Stimulated activated CD4-positive, alpha-beta T cell treated with anti-CD3 and anti-CD28 coated beads, Interleukin-15, amount 100 ng/mL, for 48 hours (primary cell): Measurements from ENCODE around the gene DGCR6L.
"Not testable (repeated sequence)": the region's sequence is repeated elsewhere in the genome, so short reads cannot be mapped to it uniquely, and the experiment has no call there.

ENCODE experiments used
- DNase-seq, 2 donors: peaks; one replicate each; pipeline ENCODE4 v3.0.0-alpha.2; 2020; ENCODE audit warnings: low read depth in 2 of 2

DGCR6L gene

DNA sequence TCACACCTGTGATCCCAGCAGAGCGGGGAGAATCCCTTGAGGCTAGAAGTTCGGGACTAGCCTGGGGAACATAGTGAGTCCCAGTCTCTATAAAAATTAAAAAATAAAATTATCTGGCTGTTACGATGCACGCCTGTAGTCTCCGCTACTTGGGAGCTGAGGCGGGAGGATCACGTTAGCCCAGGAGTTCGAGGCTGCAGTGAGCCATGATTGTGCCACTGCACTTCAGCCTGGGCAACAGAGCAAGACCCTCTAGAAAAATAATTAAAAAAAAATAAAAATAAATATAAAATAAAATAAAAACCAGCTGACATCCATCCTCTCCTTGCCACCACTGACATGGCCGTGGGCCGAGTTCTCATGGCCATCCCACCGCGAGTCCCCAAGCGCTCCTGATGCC, 44.0 kb downstream of the DGCR6L start:
- DNase-seq, result no peak

DNA sequence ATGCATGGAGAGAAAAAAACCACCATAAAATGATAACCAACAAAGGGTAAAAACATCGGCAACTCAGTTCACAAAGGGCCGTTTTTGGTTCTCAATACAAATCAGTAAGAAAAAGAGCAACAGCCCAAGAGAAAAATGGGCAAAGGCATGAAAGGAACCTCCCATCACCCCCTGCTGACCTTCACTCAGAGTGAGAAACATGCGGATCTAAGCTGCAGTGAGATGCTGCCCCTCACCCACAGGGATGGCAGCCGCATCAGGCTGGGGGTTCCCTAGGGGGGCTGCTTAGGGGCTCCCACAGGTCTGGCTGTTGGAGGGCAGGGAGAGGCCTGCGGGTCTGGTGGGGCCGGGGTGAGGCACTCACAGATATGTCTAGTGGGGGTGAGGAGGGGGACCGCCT, 44.5 kb downstream of the DGCR6L start:
- not testable (repeated sequence) for DNase-seq

DNA sequence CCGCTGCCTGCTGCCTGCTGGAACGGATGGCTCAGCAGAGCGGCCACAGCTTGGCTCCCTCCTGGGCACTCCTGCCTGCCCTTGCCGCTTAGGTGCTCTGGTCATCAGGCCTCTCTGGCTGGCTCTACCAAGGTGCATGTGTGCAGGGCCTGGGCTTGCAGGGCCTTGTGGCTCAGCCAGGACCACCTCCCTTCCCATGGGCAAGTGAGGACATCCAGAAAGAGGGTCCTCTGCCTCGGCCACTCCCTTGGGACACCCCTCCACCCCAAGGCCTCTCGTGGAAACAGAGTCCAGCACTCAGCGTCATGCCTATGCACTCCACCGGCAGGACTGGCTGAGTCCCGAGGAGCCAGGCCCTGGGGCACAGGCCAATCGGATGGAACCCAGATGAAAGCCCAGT, 45.5 kb downstream of the DGCR6L start:
- not testable (repeated sequence) for DNase-seq

DNA sequence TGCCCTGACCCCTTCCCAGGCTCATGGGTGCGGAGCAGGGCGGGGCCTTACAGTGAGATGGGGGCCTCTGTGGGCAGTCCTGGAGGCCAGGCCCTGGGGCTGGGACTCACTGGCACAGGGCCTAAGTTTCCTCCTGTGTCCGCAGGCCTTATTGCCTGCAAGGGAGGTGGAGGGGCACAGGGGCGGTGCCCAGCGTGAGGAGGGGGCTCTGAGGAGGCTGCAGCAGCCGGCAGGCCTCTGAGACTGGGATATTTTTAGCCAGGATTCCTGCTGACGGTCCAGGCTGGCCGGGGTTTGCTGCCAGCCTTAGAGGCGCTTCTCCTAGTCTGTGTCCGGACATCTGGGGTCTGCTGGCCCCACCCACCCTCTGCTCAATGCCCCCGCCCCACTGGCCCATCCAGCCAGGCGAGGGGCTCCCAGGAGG, 46.1 kb downstream of the DGCR6L start:
- DNase-seq, result no peak

DNA sequence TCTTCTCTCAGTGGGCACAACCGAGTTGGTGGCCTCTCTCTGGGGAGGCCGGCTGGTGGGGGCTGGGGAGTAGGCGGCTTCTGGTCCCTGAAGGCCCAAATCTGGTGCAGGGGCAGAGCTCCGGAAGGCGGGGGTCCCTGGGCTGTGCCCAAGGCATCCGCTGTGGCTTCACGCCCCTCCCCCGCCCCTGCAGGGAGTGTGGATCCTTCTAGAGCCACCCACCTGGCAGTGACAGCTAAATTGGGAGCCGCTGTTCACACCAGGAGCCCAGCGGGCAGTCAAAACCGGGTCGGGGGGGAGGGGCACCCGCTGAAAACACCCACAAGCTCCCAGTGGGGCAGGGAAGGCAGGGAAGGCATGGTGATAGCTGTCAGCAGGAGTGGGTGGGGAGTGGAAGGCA, 47.2 kb downstream of the DGCR6L start:
- DNase-seq, result no peak

DNA sequence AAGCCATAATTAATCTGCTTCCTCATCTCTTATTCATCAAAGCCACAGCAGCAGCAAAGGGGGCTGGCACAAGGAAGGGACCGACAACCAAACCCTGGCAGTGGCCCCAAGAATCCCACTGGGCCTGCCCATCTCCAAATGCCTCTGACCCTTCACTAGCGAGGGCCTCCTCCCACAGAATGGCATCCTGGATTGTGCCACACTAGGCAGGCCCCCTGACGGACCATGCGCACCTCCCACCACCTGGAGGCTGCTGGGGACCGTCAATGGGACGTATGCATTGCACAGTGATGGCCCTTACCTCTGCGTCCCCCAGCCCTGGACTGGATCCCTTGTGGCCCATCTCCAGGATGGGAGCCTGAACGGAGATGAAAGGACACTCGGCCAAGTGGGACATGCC, 47.7 kb downstream of the DGCR6L start:
- DNase-seq, result no peak

DNA sequence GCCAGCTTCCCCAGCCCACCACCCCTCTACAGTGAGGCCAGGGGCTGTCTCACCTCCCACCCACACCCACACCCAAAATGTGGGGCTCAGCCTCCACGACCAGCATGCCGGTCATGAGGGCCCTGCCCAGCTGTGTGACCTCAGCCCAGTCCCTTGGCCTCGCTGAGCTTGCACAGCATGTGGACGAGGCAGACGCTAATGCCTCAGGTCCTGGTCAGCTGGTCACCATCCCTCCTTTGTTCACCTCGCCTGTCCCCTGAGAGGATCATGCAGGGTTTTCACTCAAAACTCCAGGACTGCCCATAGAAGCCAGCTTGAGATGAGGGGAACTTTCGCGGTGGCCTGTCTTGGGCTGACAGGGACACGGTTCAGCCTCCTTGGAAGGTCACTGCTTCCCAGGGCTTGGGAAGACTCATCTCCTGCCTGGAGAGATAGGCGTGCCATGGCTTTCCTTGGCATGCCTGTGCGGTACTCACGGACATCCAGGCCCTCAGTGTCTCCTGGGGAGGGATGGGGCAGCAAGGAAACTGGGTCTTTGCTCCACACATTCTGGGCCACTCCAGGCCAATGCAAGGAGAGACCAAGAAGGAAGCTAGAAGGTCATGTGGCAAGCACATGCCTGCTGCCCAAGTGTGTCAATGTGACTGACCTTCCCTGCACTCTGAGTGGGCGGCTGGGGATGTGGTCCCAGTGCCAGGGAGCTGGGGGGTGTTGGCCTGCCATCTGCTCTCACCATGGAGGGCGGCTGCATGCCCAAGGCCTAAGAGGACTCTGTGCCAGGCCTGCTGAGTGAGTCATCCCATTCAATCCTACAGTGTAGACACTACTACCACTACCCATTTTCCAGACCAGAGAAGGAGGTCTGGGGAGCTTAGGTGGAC, 48.5 kb downstream of the DGCR6L start:
- DNase-seq, result no peak

DNA sequence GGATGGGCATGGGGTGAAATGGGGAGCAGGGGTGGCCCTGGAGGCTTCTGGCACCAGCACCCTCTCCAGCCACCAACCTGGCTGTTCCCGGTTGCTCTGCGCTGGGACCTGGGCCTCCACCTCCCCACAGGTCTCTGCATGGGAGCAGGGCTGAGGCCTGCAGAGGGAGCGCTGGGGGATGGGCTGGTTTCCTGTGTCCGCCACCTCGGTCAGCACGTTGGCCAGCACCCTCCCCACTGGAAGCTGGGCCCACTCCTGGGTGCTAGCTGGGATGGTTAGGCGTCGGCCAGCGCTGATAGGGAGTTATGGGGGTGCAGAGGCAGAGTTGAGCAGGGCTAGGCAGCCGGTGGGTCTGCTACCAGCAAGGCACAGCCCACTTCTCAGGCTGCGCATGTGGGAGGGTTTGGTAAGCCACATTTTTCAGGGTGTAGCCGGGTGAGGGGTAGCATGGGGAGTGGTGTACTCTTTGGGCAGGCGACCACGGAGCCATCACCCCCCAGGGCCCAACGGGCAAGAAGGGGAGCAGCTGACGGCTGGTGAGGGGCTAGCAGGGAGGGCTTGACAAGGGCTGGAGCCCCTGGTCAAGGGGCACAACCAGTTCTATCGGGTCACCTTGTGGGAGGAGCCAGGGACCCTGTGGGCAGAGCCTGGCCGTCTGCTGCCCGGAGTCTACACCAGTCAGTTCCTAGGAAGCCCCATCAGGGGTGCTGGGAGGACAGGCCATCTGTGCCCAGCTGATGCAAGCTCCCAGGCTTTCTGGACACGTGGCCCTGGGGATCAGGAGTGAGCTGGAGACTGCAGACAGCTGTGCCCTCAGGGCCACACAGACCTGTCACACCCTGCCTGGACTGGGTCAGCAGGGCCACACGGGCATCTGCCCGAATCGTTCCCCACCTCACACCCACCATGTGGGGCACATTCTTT, 49.4 kb downstream of the DGCR6L start:
- DNase-seq, result not testable (repeated sequence)

DNA sequence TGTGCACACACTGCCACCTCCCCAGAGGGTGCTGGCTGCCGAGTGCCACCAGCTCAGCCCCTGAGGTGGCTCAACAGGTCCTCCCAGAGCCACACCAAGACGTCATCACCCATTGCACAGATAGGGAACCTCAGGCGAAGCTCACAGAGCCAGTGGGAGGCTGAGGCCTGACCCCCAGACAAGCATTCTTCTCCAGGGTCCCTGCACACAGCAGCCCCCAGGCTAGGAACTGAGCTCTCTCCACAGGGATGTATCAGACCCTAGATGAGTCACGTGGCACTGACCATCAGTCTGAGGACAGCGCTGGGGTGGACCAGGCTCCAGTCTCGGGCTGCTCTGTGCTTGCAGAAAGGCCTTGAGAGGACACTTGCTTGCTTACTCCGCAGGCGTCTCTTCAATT, 50.2 kb downstream of the DGCR6L start:
- DNase-seq, result not testable (repeated sequence)

DNA sequence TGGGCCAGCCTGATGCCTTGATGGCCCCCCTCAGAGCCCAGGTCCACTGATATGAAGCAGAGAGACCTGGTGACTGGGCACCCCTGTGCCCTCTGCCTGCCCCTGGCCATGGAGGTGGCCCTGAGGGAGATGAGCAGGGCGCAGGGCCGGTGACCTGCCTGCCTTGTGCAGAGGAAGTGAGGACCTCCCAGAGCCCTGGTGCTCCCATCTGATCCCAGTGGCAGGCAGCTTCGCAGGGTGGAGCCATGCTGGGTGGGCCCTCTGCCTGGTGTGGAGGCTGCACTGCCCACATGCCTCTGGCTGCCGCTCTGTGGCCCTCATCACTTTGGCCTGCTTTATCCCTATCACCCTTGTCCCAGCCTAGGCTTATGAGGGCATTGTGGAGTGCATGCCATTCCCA, 50.7 kb downstream of the DGCR6L start:
- not testable (repeated sequence) for DNase-seq

DNA sequence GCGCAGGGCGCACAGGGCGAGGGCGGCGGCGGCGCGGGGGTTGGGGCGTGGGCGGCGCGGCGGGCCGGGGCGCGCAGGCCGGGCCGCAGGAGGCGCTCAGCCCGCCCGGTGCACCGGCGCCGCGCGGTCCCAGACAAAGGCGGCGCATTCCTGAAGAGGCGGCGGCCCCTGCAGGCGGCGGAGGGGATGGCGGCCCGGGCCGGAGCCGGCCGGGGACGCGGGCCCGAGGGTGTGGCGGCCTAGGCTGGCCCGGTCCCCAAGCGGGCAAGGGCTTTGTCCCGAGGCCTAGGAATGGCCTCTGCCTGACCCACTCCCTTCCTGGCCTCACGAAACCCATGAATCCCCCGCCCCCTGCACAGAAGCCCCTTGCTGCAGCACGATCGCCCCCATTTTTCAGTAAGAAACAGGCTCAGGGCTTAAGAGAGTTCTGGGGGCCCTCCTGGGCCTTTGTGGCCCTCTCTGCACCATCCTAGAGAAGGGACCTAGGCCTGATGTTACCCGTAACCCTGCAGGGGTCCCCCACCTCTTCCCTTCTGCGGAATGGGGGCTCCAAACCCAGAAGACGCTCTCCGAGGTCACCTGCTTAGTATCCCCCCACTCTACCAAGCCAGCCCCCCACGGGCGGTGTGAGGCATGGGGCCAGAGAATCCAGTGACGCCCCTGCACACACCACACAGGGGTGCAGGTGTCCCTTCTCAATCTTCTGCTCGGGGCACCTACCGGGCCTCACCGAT, 51.4 kb downstream of the DGCR6L start, which contains the start of gene RTN4R:
TSS of gene RTN4R (minus strand) at position 40 of the 734 bp plus-strand sequence. CDS start 226 bp downstream, outside the sequence.
- DNase-seq, result peak in 1 of 2 donors; percentile 42

DNA sequence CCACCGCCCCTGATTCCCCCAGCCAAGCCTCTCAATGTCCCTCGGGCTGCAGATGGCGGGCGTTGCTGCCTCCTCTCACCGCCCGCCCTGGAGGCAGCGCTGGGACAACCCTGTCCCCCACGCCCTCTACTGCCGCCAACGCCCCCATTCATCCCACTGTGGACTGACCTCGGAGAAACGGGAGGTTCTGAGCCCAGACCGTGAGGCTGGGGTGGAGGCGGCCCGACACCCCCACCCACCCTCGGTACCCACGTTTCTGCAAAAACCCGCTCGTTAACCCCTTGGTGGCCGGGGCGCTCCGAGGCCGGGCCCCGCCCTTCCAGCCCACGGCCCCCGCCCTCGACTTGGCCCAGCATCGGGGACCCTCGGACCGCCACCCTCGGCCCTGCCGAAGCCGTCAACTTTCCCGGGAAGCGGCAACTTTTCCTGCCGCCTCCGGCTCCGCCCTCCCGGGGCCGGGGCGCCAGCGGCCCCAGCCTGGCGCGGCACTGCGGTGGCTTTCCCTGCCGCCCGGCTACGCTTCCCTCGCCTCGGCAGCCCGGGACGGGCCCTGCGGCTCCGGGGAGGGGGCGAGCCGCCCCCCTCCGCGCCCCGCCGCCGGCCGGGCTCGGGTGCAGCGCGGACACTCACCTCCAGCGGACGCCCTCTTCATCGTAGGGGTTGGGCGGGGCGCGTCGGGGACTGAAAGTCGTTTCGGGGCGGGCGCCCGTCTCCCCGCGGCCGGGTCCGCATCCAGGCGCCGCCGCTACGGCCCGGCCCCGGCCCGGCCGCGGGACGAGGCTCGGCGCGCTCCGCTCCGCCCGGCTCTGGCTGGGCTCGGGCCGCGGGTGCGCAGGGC, 52.2 kb downstream of the DGCR6L start:
- no peak for DNase-seq

DNA sequence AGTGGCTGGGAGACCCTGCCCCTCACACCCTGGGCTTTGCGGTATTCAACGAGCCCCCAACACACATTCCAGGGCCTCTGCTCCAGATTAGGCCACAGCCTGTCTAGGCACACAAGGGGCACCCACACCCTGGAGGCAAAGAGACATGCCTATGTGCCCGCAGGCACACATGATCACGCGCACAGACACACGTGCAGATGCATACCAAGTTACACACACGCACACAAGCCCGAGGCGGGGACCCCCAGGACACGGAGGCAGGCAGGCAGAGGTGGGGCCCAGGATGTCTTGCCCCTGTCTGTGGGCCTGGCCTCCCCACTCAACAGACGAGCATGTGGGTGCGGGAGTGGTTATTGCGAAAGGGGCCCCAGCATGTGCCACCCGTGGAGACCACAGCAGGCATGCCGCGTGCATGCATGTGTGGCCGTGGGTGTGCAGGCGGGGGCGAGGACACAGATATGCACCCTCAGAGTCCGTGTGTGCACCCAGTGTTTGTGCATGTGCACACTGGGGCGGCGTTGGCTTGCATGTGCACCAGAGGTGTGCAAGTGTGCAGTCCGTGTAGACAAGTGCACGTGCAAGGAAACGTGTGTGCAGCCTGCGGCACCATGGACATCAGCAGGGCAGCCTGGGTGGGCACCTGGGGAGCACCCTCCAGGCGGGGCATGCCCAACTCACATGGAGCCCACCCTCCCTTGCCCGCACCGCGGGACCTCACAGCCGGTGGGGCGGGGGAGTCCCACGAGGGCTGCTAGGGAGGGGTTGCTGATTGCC, 53.0 kb downstream of the DGCR6L start:
- not testable (repeated sequence) for DNase-seq

DNA sequence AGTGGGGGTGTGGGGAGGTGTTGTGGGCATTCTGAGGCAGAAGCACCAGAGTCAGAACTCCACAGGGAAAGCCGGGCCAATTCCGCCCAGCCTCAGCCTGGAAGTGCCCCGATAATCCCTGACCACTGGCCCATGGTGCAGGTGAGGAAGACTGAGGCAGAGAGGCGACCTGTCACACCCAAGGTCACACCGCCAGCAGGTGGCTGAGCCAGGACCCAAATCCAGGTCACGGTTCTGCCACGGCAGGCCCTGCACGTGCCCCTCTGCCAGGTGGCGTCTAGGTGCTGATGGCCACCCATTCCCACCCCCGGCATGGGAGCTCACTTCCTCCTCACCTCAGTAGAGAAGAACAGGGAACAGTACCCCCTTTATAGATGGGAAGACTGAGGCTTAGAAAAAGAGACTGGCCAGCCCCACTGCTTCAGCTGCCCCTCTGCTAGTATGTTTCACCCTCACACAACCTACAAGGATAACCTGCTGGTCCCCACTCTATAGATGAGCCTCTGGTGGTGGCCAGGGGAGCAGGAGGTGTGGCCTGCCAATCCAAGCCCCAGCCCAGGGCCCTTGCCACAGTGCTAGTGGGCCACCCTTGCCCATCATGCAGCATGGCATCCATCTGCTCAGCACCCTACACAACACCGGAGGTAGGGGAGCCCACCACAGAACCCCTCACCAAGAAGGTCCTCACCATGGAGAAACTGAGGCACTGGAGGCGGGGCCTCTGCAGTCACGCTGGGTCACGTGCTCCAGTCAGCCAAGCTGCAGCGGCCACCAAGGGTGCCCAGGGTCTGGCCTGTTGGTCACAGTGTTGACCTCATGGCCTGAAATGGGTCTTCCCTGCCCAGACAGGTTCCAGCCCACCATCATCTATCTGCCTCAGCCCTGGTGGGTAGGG, 53.8 kb downstream of the DGCR6L start:
- DNase-seq, result not testable (repeated sequence)

DNA sequence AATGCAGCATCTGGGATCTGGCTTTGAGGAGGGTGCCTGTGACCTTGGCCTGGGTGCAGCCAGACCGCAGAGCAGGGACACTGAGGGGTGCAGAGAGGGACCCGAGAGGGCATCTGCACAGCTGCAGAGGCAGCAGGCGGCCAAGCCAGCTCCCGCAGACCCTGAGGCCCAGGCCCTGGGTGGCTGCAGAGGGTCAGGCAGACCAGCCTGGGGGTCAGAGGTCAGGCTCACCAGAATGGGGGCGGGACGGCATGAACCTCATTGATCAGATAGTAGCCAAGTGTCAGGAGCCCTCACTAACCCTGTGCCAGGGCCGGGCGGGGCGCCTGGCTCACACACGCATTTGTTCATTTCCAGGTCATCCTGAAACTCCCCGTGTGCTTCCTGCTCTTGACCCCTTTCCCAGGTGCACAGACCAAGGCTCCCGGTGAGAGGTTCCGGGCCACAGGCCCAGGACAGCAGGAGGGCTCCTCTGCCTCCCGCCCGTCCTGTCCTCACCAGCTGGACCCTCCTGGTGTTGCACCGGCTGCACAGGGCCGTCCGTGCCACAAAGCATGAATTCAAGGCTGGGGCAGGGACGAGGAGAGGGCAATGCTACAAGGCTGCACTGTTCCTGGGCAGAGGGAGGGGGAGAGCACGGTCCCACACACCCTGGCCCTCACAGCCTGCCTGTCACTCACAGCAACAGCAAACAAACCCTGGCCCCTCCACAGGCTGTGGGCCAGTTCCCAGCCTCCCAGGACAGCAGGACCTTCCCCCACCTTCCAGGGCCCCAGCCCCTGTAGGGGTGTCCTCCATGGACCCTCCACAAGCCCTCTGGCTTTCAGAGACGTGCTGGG, 55.0 kb downstream of the DGCR6L start:
- DNase-seq, result no peak
